ENCODE measurements around the gene TAF9. TPM values are rescaled to one million over a fixed set of nuclear protein-coding genes. Genes with fewer than 3 reads are reported as not detected.

TAF9 gene
- total and polyA plus RNA-seq, 8 donors, result 39.1 to 56.0 (median 52.3) TPM

DNA sequence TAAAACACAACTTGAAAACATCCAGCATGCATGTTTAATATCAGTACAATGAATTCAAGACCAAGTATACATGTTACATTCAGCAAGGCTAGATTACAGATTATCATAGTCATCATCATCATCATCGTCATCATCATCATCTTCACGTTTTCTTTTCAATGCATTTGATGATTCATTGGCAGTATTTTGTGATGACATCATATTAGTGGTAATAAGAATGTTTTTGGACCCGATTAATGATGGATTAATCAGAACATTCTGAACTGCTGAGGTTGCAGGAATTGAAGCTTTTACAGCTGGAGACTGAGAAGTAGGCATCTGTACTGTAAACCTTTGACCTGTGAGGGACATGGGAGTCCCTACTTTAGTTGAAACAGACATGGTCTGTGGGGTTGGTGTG is 4.5 kb downstream of the TAF9 start:
- DNase-seq (no peak), ATAC-seq (no peak)
- Histone ChIP-seq H3K9me3 (no peaks in the 10 kb centered on the region), H3K4me3 (no peak overlapping the region), H3K27ac (no peak overlapping the region), H3K27me3 (no peaks in the 10 kb centered on the region), H3K4me1 (peaks cover 4 to 19% of the 10 kb centered on the region in 2 donors), H3K36me3 (peaks cover 0 to 54% of the 10 kb centered on the region in 2 donors)
- TF ChIP-seq, protein P1, sequence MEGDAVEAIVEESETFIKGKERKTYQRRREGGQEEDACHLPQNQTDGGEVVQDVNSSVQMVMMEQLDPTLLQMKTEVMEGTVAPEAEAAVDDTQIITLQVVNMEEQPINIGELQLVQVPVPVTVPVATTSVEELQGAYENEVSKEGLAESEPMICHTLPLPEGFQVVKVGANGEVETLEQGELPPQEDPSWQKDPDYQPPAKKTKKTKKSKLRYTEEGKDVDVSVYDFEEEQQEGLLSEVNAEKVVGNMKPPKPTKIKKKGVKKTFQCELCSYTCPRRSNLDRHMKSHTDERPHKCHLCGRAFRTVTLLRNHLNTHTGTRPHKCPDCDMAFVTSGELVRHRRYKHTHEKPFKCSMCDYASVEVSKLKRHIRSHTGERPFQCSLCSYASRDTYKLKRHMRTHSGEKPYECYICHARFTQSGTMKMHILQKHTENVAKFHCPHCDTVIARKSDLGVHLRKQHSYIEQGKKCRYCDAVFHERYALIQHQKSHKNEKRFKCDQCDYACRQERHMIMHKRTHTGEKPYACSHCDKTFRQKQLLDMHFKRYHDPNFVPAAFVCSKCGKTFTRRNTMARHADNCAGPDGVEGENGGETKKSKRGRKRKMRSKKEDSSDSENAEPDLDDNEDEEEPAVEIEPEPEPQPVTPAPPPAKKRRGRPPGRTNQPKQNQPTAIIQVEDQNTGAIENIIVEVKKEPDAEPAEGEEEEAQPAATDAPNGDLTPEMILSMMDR (IDR thresholded peaks at IDR 0.05), result no peak
- intact Hi-C loops (cut with DNase I), result no loop called here

DNA sequence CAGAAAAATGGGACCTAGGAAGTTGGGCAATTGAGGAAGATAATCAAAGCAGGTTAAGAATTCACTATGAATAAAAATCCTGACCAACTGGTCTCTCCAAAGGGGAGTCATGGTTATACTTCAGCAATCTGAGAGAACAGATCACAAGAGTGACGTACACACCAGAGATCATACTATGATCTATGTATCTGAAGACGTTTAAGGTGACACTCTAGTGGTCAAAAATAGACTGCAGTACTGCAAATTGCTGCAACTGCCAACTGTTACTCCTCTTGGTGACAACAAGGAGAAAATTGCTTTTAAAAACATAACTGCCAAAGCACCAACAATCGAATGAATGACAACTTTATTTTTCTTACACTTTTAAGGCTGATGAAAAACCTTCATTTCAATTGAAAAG is 4.9 kb downstream of the TAF9 start:
- Histone ChIP-seq H3K27ac (no peak overlapping the region), H3K4me3 (no peak overlapping the region), H3K27me3 (no peaks in the 10 kb centered on the region), H3K4me1 (peaks cover 4 to 19% of the 10 kb centered on the region in 2 donors), H3K36me3 (peaks cover 0 to 54% of the 10 kb centered on the region in 2 donors), H3K9me3 (no peaks in the 10 kb centered on the region)
- TF ChIP-seq, protein P1 (IDR thresholded peaks at IDR 0.05), result peak in 1 of 2 donors; percentile 13
- DNase-seq (no peak), ATAC-seq (no peak)
- intact Hi-C loops (cut with DNase I), result no loop called here

DNA sequence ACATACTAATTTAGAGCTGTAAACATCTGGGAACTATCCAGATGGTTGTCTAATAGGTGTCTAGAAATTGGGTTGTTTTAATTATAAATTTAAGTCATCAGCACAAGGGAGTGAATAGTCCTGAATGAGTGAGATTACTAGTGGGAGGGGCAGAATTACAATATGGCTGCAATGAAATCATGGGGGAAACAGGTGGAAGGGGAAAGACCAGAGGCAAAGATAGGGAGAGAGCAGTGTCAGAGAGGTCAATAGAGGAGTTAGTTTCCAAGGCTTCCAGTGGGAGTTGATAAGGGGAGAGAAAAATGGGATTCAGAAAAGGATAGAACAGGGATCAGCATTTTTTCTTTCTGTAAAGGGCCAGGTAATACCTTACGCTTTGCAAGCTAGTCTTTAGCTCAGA is 8.9 kb downstream of the TAF9 start:
- Histone ChIP-seq H3K9me3 (no peaks in the 10 kb centered on the region), H3K4me1 (peaks cover 0 to 6% of the 10 kb centered on the region in 2 donors), H3K4me3 (no peak overlapping the region), H3K36me3 (peaks cover 0 to 37% of the 10 kb centered on the region in 2 donors), H3K27me3 (no peaks in the 10 kb centered on the region), H3K27ac (no peak overlapping the region)
- ATAC-seq (no peak), DNase-seq (no peak)
- intact Hi-C loops (cut with DNase I), result no loop called here
- TF ChIP-seq, protein P1 (IDR thresholded peaks at IDR 0.05), result no peak

DNA sequence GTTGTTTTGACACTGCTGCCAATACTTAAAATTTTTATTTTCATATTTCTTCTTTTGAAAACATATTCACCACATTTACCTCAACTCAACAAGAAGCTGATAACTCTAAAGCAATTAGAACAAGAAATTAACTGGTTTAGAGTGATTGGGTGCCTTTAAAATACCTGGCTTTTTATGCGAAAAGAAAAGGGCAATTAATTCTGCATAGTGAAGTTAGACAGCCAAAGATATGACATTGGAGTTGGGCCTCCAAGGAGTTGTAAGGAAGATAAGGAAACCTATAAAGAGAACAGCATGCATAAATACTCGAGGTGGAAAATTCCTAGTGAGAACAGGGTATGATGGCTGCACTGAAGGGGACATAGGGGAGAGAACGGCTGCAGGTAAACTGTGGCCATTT is 9.6 kb downstream of the TAF9 start:
- intact Hi-C loops (cut with DNase I), result no loop called here
- ATAC-seq, result no peak
- H3K9me3 ChIP-seq, result no peaks in the 10 kb centered on the region

DNA sequence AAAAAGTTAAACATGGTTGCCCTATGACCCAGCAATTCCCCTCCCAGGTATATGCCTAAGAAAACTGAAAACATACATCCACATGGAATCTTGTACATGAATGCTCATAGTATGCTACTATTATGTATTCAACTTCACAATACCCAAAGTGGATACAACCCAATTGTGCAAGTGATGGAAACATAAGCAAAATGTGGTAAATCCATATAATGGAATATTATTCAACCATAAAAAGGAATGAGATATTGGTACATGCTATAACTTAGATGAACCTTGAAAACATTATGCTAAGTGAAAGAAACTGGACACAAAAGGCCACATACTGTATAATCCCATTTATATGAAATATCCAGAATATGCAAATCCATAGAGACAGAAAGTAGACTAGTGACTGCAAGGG is 18.7 kb downstream of the TAF9 start:
- DNase-seq (no peak), ATAC-seq (no peak)
- Histone ChIP-seq H3K4me3 (no peak overlapping the region), H3K9me3 (no peaks in the 10 kb centered on the region), H3K27ac (no peak overlapping the region), H3K27me3 (no peaks in the 10 kb centered on the region), H3K4me1 (no peaks in the 10 kb centered on the region), H3K36me3 (peaks cover 0 to 59% of the 10 kb centered on the region in 2 donors)
- intact Hi-C loops (cut with DNase I), result no loop called here
- TF ChIP-seq, protein P1 (IDR thresholded peaks at IDR 0.05), result no peak

More for the DNA sequence above, 9.6 kb downstream of the TAF9 start:
- no peak for DNase-seq
- TF ChIP-seq, protein P1 (IDR thresholded peaks at IDR 0.05), result no peak
- Histone ChIP-seq H3K4me1 (peaks cover 0 to 2% of the 10 kb centered on the region in 2 donors), H3K4me3 (no peak overlapping the region), H3K27me3 (no peaks in the 10 kb centered on the region), H3K27ac (no peak overlapping the region), H3K36me3 (peaks cover 0 to 37% of the 10 kb centered on the region in 2 donors)

Measured in left lung (tissue), 10 donors.